ENCODE results near the gene IMMP2L.

The IMMP2L gene

DNA sequence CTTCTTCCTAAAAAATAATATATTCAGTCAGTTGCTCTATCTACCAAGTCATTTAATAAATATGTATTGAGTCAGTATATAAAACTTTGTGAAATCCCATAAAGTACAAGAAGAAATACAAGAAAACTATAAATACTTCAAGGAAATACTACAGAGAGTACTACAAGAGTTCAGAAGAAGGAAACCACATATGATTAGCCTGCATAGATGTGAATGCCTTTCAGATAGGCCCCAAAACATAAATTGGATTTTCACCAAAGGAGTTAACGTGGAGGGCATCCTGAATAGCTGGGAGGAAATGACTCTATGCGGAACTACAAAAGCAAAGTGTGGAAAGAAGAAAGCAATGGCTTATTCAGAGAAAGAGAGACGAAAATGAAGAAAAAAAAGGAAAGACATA lies 351.3 kb downstream of the IMMP2L start:
- DNase-seq (ENCODE audit: low spot score) = no peak

DNA sequence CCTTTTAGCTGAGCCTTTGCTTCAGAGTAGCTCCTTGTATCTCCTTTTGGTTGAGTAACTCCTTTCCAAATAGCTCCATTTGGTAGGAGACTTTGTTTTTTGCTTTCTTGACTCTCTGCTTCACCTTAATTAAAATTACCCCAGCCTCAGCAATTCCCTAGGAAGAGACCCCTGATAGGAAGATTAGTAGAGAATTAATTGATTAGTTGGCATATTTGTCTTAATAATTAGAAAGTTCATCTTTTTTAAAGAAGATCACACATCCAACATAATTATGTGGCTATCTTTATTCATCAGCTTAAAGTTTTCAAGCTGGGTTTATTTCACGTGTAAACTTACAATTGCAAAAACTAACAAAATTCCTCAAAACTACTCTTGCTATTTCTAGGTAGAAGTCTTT lies 352.2 kb downstream of the IMMP2L start:
- no peak for DNase-seq (ENCODE audit: low spot score)

DNA sequence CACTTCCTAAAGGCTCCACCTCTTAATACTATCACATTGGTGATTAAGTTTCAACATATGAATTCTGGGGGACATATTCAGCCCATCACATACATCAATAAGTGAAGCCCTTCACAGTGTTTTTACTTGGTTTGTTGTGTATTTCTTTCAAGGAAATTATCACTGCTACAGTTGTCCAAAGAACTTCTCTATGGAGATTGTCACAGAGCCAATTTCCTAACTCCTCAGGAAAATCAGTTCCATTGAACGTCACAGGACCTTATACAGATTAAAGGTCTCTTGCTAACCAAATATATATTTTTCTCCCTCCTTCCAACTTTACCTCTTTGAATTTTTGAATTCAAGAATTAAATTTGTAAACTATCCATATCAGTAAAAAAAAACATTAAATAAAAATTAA lies 357.0 kb downstream of the IMMP2L start:
- DNase-seq (ENCODE audit: low spot score) = no peak

DNA sequence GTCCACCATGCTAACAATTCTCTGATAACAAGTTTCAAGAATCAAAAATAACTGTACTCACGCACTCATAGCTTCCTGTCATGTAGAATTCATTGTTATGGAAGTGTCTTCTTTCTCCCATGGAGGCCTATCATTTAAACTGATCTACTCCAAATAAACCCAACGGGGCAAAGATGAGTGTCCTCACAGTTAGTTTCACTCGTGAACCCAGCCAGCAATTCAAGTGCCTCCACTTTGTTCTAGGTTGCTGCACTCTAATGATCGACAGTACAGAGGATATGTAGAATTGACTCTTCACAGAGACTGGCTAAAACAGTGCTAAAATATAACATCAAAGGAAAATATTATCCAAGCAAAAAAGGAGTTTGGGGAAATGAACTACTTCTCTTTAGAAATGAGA lies 360.0 kb downstream of the IMMP2L start:
- DNase-seq (ENCODE audit: low spot score) = no peak

DNA sequence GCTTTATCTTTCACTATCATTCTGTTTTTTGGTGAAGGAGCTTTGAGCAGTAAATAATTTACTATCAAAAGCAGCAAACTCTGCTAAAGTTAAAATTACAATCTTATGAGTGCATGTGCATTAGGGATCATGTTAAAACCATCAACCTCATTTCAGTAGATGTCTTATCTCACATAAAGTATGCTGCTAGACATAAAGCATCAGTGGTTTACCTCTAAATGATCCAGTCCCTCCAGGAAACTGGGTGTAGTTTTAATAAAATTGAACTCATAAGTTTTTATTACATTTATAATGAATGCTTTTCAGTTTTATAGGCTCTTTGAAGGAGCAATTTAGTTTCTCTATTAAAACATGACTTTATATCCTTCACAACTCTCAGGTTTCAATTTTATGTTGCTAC lies 362.6 kb downstream of the IMMP2L start:
- no peak for DNase-seq (ENCODE audit: low spot score)

DNA sequence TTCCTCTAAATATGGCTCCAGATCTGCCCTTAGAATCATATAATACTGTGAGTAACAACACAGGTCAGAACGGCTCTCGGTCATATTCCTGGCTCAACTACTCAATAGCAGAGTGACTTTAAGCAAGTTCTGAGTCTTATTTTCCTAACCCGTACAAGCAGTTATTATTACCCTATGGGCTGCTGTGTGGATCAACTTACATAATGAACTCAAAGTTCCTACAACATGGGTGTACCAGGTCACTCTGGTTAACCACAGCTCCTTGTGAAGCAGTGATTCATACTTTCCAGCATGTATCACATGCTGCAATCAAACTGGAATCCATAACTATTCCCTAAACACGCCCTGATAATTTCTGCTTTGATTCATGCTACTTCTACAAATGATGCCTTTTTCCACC lies 364.0 kb downstream of the IMMP2L start:
- DNase-seq (ENCODE audit: low spot score) = no peak

DNA sequence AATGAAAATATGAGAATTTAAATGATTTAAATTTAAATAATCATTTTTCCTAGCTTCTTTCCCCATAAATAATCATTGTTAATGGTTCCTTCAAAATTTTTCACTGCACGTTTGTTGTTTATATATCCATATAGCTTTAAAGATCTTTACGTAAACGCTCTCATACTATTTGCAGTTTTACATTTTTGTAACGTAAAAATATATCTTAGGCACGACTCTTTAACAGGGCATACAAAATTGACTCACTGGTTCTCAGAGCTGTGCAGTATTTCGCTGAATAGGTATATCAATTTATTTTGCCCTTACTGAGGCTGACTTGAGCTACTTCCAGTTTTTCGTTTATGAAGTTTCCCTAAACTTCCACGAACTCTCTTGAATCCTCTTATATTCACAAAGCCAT lies 365.6 kb downstream of the IMMP2L start:
- DNase-seq (ENCODE audit: low spot score) = no peak

DNA sequence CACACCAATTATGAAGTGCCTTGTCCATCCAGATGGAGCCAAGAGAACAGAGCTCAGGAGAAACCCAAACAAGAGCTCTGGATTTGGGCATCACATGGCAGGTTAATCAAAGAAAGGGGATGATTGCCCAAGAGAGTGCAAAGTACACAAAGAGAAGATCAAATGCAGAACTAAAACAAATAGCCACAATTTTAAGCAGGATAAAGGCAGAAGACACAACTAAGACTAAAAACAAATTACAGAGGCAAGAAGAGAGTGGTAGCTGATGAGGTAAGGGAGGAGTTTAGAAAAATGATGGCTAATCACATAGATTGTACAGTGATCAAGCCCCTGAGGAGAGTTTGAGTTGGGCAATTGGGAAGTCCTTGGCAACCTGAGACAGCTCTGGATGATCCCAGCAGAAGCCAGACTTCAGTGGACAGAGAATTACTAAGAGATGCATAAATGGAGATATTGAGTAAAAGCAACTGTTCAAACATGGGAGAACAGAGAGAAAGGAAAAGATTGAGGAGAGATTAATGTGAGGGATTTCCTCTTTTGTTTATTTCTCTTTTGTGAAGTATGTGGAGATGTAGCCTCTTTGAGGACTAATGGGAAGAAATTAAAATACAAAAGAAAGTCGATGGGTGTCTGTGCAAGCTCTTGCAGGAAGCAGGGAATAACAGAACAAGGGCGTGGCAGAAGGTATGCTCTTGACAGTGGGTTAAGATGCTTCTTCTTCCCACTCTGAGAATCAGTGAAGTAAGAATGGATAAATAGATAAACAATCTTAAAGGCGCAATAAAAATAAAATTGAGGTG lies 369.5 kb downstream of the IMMP2L start:
- DNase-seq (ENCODE audit: low spot score) = no peak

DNA sequence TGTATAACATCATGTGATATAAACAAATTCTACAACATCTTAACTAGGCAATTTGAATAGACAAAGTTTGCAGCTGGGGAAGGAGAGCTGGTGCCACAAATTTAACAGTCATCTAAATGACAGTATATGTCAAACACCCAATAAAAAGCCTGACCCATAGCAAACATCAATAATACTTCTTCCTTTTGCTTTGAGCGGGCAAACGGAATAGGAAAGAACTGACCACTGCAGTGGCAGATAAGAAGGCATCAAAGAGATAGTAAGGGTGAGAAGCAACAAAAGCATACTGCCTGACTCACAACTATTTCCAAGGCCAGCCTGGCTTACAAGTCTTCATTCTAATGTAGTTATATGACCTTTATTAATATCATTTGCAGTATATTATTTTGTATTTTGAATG lies 371.5 kb downstream of the IMMP2L start:
- DNase-seq (ENCODE audit: low spot score) = no peak

DNA sequence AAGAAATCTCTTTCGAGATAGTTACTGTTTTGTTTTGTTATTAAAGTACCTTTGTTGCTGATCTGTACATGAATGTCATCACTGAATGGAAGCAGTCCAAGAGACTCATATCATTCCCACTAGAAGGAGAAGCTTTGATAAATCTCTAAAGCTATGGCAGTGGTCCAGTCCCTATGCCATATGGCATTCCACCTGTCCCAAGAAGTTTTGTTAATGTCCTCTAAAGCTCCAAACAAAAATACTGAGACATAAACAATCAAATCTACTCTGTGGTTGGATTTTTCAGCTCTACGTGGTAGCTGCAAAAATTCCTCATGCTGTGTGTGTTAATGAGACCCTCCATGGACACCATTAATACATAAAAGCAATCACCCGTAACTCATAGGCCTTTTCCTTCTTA lies 377.3 kb downstream of the IMMP2L start:
- DNase-seq (ENCODE audit: low spot score) = no peak

DNA sequence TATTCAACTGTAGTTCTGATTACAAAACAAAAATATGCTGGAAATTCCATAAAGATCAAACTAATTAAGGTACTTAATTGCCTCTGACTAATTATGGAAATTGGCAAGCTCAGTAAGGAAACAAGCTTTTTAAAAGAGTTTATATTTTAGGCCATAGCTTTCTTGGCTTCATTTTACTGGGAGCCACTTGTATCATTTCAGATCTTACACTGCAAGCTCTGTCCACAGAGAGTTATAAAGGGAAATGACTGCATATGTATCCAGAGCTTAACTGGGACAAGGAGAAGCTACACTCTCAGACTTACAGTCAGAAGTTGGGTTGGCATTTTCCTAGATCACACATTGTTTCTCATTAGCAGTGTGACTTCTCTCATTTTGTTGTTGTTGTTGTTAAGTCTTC lies 379.0 kb downstream of the IMMP2L start:
- DNase-seq (ENCODE audit: low spot score) = no peak

DNA sequence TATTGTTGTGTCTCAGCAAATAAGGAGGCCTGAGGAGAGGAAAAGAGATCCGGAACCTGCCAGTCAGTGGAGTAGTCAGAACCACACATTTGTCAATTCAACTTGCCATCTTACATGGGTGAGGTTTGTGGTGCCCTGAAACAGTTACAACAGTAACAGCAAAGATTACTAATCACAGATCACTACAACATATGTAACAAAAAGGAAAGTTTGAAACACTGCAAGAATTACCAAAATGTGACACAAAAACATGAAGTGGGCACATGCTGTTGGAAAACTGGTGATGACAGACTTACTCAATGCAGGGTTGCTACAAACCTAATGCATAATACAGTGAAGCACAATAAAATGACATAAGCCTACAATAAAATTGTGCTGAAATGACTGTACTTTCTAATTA lies 382.0 kb downstream of the IMMP2L start:
- DNase-seq (ENCODE audit: low spot score) = no peak

DNA sequence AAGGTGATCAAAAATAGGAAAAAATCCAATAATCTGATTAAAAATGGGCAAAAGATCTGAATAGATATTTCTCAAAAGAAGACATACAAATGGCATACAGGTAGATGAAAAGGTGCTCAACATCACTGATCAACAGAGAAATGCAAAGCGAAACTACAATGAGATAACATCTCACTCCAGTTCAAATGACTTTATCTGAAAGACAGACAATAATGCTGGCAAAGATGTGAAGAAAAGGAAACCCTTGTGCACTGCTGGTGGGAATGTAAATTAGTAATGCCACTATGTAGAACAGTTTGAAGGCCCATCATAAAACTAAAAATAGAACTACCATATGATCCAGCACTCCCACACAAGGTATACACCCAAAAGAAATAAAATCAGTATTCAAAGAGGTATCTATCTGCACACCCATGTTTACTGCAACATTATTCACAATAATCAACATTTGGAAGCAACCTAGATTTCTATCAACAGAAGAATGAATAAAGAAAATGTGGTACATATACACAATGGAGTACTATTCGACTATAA lies 386.3 kb downstream of the IMMP2L start:
- no peak for DNase-seq (ENCODE audit: low spot score)

DNA sequence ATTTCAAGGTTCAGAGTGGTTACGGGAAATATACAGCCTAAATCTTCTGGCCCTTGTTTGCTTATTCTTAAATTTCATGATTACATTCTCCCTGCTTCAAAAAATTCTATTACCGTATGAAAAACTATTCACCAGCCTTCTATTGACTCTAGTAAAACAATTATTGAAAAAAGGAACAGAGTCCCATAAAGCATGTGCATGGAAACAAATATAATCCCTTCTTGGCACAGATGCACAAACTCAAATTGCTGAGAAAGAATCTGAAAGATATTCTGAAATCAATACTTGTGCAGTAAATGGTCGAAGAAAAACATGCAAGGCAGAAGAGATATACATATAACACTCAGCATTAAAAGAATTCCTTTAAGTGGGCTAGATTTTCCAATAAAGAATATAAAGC lies 387.8 kb downstream of the IMMP2L start:
- DNase-seq (ENCODE audit: low spot score) = no peak

DNA sequence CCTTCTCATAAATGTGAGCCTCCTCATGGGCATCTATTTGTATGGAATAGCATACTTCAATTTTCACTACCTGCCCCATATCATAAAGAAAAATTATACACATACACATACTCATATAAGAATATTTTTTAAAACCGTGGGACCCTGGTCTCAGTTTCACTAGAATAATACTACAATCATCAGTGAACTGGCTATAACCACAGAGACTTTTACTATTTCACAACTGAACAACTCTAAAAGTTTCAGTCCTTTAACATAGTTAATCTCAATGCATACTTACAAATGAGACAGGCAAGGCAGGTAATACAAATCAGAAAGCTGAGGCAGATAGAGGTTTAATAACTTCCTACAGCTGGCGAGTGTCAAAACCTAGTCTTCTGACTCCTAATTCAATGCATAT lies 388.3 kb downstream of the IMMP2L start:
- DNase-seq (ENCODE audit: low spot score) = no peak

DNA sequence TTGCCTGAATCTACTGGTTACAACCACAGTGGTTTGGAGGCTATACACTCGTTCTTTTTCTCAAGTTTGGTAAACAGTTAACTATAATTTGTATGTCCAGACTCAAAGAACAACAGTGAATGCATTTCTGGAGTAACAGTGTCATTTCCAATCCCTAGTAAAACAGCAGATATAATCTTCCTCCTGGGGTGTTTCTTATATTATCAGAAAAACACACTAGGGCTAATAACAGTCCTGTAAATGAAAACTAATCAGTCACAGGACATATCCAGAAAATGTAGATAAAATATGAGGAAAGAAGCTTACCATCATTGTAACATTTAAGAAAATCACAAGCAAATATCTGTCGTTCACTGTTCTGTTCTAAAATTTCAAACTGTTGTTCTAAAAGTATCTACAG lies 388.8 kb downstream of the IMMP2L start:
- DNase-seq (ENCODE audit: low spot score) = no peak

DNA sequence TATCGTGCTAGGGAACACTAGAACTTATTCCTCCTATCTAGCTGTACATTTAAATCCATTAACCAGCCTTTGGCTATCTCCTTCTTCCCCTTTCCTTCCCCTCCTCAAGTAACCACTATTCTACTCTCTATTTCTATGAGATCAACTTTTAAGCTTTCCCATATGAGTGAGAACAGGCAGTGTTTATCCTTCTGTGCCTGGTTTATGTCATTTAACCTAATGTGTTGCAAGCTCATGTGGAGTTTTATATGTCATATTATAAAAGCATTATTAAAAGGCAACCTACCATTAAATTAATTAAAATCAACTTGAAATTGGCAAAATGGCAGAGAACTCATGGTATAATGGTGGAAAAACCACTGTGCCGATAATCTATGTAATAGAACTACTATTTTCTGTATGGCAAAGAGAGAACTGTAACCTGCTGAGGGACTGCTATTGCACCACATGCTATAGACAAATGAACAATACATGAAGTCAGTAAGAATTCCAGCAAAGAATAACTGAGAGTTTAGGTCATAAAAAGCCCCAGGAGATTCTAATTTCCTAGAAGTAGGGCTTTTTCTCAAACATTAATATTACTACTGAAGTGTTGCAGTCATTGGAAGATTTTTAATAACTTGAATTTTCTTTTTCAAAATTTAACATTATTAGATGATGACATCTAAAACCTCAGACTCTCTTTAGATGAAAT lies 389.6 kb downstream of the IMMP2L start:
- DNase-seq (ENCODE audit: low spot score) = no peak

DNA sequence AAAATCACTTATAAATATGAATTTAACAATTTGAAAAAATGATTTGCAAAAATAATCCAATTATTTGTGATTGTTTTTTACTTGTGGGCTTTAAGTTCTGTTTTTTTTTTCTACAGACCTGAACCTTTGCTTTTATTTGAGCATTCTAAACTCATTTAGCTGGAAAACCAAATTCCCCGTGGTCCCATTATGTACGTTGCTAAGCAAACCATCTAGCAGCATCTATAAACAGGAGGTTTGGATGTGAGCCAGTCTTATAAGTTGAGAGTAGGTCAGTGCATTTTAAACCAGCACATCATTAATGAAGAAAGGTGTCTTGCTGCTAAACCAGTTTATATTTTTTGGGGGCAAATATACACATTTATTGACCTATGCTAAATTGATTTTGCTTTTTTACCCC lies 394.1 kb downstream of the IMMP2L start:
- no peak for DNase-seq (ENCODE audit: low spot score)

DNA sequence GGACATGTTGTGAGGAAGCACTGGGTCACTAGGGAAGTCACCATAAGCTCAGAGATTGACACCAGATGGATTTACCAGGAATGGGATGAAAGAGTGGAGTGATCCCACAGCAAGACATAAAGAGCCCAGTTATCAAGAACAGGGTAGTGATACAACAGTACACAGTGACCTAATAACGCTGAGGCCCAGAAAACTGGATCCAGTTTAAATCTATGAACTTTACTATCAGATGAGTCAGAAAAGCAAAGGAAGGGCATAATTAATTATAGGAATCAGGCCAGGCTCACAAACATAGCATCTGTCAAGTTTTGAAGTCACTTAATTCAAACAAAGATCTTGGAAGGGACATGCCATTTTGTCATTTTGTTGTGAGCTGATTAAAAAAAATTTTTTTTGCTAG lies 397.9 kb downstream of the IMMP2L start:
- DNase-seq (ENCODE audit: low spot score) = no peak

DNA sequence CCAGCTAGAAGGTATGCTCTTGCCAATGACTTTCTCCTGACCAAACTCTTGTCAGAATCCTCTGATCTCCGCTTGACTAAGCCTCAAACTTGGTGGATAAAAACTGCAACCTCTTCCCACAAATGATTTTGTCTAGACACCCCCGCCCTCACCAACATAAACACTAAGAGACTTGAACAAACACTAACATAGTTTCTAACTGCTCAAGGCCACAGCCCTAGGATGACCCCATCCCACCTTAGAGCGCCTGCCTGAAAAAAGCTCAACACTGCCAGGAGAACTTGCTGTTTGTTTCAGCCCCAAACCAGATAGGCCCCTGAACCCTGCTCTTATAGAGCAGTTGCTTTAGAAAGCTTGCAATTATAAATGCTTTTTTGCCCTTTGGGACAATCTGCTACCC lies 399.6 kb downstream of the IMMP2L start:
- no peak for DNase-seq (ENCODE audit: low spot score)

DNA sequence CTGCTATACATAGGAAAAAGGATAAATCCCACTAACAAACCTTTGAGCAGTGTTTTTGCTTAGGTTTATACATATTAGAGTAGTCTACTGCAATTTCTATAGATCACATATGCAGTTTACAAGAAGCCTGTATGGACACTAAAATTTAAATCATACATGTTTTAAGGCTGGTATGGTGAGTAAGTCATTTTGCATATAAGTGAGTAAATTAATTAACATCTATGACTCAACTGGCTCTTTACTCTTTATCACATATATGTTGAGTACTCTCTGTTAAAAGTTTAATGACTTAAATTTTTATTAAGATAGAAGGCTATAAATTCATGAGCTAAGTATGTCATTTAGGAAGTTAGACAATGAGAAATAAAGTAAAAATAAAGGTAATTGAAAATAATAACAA lies 402.0 kb downstream of the IMMP2L start:
- DNase-seq (ENCODE audit: low spot score) = no peak

DNA sequence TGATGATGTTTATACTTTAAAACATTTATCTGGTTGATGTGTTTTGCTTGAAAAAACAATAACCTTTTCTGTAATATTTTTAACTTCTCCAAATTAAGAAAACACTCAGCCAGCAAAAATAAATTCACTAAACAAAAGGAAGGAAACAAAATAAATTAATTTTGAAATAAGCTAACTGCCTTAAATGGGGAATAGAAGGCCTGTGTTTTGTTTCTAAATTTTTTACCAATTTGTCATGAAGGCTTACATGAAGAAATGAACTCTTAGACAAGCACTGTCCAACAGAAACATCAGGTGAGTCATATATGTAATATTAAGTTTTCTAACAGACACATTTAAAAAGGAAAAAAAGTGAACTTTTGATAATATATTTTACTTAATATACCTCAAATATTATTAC lies 402.9 kb downstream of the IMMP2L start:
- no peak for DNase-seq (ENCODE audit: low spot score)

DNA sequence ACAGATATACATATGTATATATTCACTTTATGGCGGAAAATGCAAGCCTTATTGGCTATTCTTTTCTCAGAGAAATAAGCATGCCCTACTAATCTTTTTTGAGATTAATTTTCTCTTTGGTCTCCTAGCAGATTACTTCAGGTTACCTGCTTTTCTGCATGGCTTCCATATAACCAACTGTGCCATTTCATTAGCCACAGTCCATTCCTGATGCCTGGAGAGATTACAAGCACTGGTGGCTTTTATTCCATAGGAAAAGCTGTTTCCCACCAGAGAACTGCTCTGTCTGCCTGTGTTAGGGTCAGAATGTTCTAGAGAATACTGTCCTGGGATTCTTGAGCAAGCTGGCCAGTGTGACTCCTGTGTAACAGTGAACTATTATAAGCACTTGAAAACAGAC lies 411.6 kb downstream of the IMMP2L start:
- DNase-seq (ENCODE audit: low spot score) = no peak

Measured in hematopoietic multipotent progenitor cell treated with erythropoietin and hydrocortisone succinate and interleukin-3 and kit ligand, for 15 days (in vitro differentiated cells).